HG02970 (cell line): Measurements from ENCODE around the gene CNNM2.
"Not testable (repeated sequence)": the region's sequence is repeated elsewhere in the genome, so short reads cannot be mapped to it uniquely, and the experiment has no call there.

Experiments
- ATAC-seq: cut with Tn5 transposase; IDR thresholded peaks from one replicate; pipeline ENCODE4 v1.9.1; 2021; ENCODE audit warnings: mild to moderate bottlenecking, moderate library complexity, moderate number of reproducible peaks; ENCODE audit not compliant: unreplicated experiment, low FRiP score

The CNNM2 gene

GRCh38 chr10:103021900-103022293 is 103.8 kb downstream of the CNNM2 start:
- no peak for ATAC-seq

DNA sequence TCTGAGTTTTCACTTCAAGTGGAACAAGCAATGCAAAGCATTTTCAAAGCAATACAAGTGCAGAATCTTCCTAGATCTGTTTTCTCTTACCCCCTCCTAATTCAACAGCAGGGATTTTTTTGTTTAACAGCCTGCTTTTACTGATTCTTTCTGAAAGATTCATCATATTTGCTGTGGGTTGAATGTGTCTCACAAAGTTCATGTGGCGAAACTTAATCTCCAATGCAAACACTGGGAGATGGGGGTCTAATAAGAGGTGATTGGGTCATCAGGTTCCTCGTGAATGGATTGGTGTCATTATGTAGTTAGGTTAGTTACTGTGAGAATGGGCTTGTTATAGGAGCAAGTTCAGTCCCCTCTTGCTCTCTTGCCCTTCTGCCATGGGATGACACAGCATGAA is 107.6 kb downstream of the CNNM2 start:
- no peak for ATAC-seq

- ATAC-seq: no peak
Measured at GRCh38 chr10:103038570-103038969, 120.5 kb downstream of the CNNM2 start.

DNA sequence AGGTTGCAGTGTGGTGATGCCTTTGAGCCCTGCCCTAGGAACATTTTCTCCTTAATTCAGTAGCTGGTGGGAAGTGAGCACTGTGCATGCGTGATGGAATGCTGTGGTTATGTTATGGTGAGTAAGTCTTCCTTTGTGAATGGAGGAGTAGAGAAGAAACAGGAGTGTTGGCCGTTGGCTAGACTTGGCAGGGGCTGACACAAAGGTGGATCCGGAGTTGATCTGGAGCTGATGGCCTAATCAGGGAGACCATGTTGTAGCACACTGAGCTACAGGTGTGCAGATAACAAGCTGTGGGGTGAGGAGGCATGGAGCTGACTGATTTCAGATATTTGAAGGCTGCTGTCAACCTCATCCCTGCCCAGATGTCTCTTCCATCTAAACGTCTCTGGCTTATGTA is 122.3 kb downstream of the CNNM2 start:
- no peak for ATAC-seq

- no peak for ATAC-seq
Measured at GRCh38 chr10:103041391-103041790, 123.3 kb downstream of the CNNM2 start.

DNA sequence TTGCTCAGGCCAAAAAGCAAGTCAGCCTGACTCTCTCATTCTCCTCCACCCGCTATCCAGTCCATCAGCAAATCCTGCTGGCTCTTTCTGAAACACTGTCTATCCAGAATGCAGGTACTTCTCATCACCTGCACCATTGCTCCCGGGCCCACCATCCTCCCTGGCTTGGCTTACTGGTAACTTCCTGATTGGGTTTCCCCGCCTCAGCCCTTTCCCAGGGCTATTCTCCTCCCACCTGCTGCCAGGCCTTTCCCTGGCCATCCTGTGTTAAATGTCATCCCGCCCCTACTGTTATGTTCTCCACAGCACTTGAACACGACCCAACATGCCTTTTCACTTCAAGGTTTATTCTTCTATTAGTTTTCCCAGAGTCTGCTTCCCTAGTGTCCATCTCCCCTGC is 124.0 kb downstream of the CNNM2 start:
- no peak for ATAC-seq

- ATAC-seq: no peak
Measured at GRCh38 chr10:103042908-103043307, 124.8 kb downstream of the CNNM2 start.

DNA sequence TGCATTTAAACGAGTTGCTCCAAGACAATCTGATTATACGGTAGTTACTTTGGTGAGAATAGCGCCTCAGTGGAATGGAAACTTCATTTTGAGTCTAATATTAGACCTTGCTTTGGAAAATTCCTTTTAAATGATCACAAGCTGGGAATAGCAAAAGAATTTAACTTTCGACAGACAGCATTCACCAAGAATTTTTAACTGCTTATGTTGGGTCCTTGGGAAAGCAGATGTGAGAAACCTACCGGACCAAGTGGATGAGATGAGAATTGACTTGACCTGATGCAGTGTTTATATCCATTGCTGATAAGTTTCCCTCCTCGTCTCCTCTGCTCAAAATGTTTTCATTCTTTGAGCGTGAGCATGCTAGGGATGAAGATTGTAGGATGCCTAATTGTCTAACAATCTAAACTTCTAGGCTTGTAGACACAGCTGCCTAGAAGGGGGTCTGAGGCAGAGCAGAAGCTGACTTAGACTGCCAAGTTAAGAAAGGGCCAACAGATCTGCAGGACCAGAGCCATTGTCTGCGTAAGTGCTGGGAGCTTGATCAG is 126.9 kb downstream of the CNNM2 start:
- ATAC-seq: no peak

- no peak for ATAC-seq
Measured at GRCh38 chr10:103045961-103046360, 127.9 kb downstream of the CNNM2 start.

DNA sequence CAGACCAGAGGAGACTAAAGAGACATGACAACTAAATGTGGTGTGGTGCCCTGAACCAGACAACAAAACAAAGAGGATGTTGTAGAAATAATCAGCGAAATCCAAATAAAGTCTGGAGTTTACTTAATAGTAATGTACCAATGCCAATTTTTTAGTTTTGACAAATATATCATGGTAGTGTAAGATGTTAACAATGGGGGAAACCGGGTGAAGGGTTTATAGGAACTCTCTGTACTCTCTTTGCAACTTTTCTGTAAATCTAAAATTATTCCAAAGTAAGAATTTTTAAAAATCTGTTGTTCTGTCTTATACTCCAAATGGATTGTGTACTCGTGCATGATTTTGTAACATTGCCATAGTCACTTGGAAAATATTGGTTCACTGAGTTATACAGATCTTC is 129.3 kb downstream of the CNNM2 start:
- ATAC-seq: no peak

GRCh38 chr10:103049237-103049636 is 131.1 kb downstream of the CNNM2 start:
- ATAC-seq: no peak

GRCh38 chr10:103053659-103054581 is 135.8 kb downstream of the CNNM2 start:
- ATAC-seq: peak; percentile 76

GRCh38 chr10:103054621-103055020 is 136.5 kb downstream of the CNNM2 start:
- peak; percentile 13 for ATAC-seq

DNA sequence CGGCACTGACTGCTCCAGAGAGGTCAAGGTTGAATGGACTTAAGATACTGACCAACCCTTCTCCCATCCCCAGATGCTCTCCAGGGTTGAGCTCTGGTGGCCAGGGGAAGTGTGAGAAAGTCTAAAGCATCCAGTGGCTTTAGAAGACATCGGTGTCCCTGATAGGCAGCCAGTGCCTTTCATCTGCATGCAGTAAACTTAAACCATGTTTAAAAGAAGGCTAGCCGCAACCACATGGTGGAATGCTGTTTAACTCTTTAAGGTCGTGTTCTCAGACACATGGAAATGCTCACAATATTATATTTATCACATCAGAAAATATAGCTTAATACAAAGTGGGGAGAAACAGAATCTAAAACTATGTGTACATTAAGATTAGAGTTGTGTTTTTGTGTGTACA is 137.0 kb downstream of the CNNM2 start:
- ATAC-seq: no peak

DNA sequence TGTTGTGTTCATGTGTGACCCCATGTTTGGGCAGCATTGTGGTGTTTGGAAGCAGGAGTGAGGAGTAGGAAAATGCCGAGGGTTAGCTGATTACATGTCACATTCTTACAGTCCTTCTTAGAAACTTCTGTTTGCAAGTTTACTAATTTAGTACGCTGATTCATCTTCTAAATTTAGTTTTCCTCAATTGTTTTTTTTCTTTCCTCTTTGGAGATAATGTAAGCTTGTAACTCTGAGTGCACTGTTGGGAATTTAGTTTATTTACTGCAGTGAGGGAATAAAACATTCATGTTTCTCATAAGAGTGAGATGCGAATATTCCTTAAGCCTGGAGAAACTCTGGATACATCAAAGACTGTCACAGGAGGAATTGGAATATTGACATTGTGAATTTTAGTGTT is 139.9 kb downstream of the CNNM2 start:
- ATAC-seq: no peak

- ATAC-seq: no peak
Measured at GRCh38 chr10:103060575-103060974, 142.5 kb downstream of the CNNM2 start.

GRCh38 chr10:103062854-103063590 is 144.9 kb downstream of the CNNM2 start:
- no peak for ATAC-seq

GRCh38 chr10:103064956-103065355 is 146.9 kb downstream of the CNNM2 start:
- no peak for ATAC-seq

GRCh38 chr10:103066141-103067098 is 148.3 kb downstream of the CNNM2 start:
- no peak for ATAC-seq

DNA sequence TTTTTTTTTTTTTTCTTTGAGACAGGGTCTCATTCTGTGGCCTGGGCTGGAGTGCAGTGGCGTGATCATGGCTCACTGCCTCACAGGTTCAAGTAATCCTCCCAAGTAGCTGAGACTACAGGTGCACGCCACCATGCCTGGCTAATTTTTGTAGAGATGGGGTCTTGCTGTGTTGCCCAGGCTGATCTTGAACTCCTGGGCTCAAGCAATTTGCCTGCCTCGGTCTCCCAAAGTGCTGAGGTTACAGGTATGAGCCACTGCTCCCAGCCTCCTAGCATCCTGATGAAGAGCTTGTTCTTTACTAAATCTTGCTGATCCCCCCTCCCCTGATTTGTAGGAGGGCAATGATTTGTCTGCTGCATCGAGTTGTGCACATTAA is 149.0 kb downstream of the CNNM2 start:
- ATAC-seq: not testable (repeated sequence)
